ENCODE measurements around the gene LCT. TPM values are rescaled to one million over a fixed set of nuclear protein-coding genes. Genes with fewer than 3 reads are reported as not detected.

LCT gene
- total RNA-seq, 1 experiment from 2014 or later = 0.82 TPM

DNA sequence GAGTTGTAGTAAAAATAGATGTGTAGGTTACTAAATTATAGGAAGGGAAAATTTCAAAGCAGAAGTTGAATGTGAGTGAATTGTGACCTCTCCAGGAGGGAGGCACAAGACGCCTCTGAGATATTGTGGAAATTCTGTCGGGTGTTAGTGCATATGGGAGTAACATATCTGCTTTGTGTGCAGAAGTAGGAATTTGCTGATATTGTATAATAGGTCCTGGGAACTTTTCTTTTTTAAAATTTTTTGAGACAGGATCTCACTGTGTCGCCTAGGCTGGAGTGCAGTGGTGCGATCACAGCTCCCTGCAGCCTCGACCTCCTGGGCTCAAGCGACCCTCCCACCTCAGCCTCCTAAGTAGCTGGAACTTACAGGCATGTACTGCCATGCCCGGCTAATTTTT lies 60.6 kb downstream of the LCT start:
- H3K36me3 Mint-ChIP-seq (ENCODE audit: insufficient read depth, unreplicated experiment) = peaks cover 92% of the 10 kb centered on the region
- Histone ChIP-seq H3K4me3 (ENCODE audit: low read depth, low read length) (no peak overlapping the region), H3K9me3 (no peaks in the 10 kb centered on the region), H3K27me3 (replicated peaks; ENCODE audit: control insufficient read depth, insufficient read depth, low read length) (no peaks in the 10 kb centered on the region), H3K36me3 (ENCODE audit: control insufficient read depth, insufficient read depth, low read length) (peaks cover 8% of the 10 kb centered on the region), H3K4me1 (no peaks in the 10 kb centered on the region)
- ChIA-PET POLR2A (no interaction called here), CTCF (no interaction called here)
- no TSS peak for BruUV-seq (replicated peaks)
- no peaks in the 10 kb centered on the region for H3K27me3 Mint-ChIP-seq (ENCODE audit: insufficient read depth, unreplicated experiment)
- TF ChIP-seq, protein P1, sequence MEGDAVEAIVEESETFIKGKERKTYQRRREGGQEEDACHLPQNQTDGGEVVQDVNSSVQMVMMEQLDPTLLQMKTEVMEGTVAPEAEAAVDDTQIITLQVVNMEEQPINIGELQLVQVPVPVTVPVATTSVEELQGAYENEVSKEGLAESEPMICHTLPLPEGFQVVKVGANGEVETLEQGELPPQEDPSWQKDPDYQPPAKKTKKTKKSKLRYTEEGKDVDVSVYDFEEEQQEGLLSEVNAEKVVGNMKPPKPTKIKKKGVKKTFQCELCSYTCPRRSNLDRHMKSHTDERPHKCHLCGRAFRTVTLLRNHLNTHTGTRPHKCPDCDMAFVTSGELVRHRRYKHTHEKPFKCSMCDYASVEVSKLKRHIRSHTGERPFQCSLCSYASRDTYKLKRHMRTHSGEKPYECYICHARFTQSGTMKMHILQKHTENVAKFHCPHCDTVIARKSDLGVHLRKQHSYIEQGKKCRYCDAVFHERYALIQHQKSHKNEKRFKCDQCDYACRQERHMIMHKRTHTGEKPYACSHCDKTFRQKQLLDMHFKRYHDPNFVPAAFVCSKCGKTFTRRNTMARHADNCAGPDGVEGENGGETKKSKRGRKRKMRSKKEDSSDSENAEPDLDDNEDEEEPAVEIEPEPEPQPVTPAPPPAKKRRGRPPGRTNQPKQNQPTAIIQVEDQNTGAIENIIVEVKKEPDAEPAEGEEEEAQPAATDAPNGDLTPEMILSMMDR (IDR thresholded peaks at IDR 0.05; ENCODE audit: insufficient read depth in 1 of 2, low read depth in 1 of 2, low read length in 1 of 2, severe bottlenecking in 1 of 2, unreplicated experiment in 1 of 2) = no peak
- H3K4me3 Mint-ChIP-seq (ENCODE audit: unreplicated experiment) = no peak overlapping the region
- no peaks in the 10 kb centered on the region for H3K9me3 Mint-ChIP-seq (ENCODE audit: unreplicated experiment)
- intact Hi-C loops (cut with micrococcal nuclease; ENCODE audit: unreplicated experiment) = no loop called here
- H3K27ac Mint-ChIP-seq (ENCODE audit: unreplicated experiment) = no peak overlapping the region
- no peaks in the 10 kb centered on the region for H3K4me1 Mint-ChIP-seq (ENCODE audit: low read depth, unreplicated experiment)
- DNase-seq = no peak

DNA sequence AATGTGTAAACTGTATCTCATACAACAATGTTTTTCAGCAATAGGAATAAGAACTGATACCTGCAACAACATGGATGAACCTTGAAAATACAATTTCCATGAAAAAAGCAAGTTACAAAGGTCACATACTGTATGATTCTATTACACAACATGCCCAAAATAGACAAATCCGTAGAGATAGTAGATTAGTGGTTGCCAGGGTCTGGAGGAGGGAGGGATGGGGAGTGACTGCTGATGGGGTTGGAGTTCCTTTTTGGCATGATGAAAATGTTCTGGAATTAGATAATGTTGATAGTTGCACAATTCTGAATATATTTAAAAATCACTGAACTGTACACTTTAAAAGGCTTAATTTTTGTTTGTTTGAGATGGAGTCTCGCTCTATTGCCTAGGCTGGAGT lies 61.6 kb downstream of the LCT start:
- peaks cover 94% of the 10 kb centered on the region for H3K36me3 Mint-ChIP-seq (ENCODE audit: insufficient read depth, unreplicated experiment)
- CTCF ChIA-PET = no interaction called here

DNA sequence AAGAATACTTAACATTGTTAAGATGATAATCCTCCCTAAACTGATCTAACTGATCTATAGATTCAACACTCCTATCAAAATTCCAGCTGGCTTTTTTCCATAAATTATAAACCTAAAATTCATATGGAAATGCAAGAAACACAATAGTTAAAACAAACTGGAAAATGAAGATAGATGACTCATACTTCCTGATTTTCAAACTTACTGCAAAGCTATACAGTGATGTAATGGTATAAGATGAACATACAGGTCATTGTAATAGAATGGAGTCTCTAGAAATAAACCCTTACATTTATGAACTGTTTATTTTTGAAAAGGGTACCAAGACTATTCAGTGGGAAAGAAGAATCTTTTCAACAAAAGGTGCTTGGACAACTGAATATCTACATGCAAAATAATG lies 63.1 kb downstream of the LCT start:
- TF ChIP-seq, protein P1 (IDR thresholded peaks at IDR 0.05; ENCODE audit: insufficient read depth in 1 of 2, low read depth in 1 of 2, low read length in 1 of 2, severe bottlenecking in 1 of 2, unreplicated experiment in 1 of 2) = no peak
- Histone ChIP-seq H3K9me3 (no peaks in the 10 kb centered on the region), H3K27me3 (replicated peaks; ENCODE audit: control insufficient read depth, insufficient read depth, low read length) (no peaks in the 10 kb centered on the region), H3K4me3 (ENCODE audit: low read depth, low read length) (no peak overlapping the region), H3K4me1 (no peaks in the 10 kb centered on the region), H3K36me3 (ENCODE audit: control insufficient read depth, insufficient read depth, low read length) (peaks cover 9% of the 10 kb centered on the region)
- CTCF ChIA-PET = interaction anchor here (0.6 kb wide), 1 partner anchor 398 kb away, joined by 3 read pairs; no protein-coding TSS in a partner anchor
- Mint-ChIP-seq H3K4me3 (ENCODE audit: unreplicated experiment) (no peak overlapping the region), H3K27ac (ENCODE audit: unreplicated experiment) (no peak overlapping the region), H3K4me1 (ENCODE audit: low read depth, unreplicated experiment) (no peaks in the 10 kb centered on the region), H3K36me3 (ENCODE audit: insufficient read depth, unreplicated experiment) (peaks cover 97% of the 10 kb centered on the region), H3K9me3 (ENCODE audit: unreplicated experiment) (no peaks in the 10 kb centered on the region), H3K27me3 (ENCODE audit: insufficient read depth, unreplicated experiment) (no peaks in the 10 kb centered on the region)
- POLR2A ChIA-PET = no interaction called here
- DNase-seq = no peak
- intact Hi-C loops (cut with micrococcal nuclease; ENCODE audit: unreplicated experiment) = no loop called here
- no TSS peak for BruUV-seq (replicated peaks)

More for the DNA sequence above, 61.6 kb downstream of the LCT start:
- Mint-ChIP-seq H3K27me3 (ENCODE audit: insufficient read depth, unreplicated experiment) (no peaks in the 10 kb centered on the region), H3K4me1 (ENCODE audit: low read depth, unreplicated experiment) (no peaks in the 10 kb centered on the region), H3K27ac (ENCODE audit: unreplicated experiment) (no peak overlapping the region), H3K9me3 (ENCODE audit: unreplicated experiment) (no peaks in the 10 kb centered on the region), H3K4me3 (ENCODE audit: unreplicated experiment) (no peak overlapping the region)
- POLR2A ChIA-PET = no interaction called here
- no peaks in the 10 kb centered on the region for H3K9me3 ChIP-seq
- no peak overlapping the region for H3K4me3 ChIP-seq (ENCODE audit: low read depth, low read length)
- TF ChIP-seq, protein P1 (IDR thresholded peaks at IDR 0.05; ENCODE audit: insufficient read depth in 1 of 2, low read depth in 1 of 2, low read length in 1 of 2, severe bottlenecking in 1 of 2, unreplicated experiment in 1 of 2) = no peak
- intact Hi-C loops (cut with micrococcal nuclease; ENCODE audit: unreplicated experiment) = no loop called here
- no peak for DNase-seq
- H3K4me1 ChIP-seq = no peaks in the 10 kb centered on the region
- no peaks in the 10 kb centered on the region for H3K27me3 ChIP-seq (replicated peaks; ENCODE audit: control insufficient read depth, insufficient read depth, low read length)
- peaks cover 10% of the 10 kb centered on the region for H3K36me3 ChIP-seq (ENCODE audit: control insufficient read depth, insufficient read depth, low read length)
- no TSS peak for BruUV-seq (replicated peaks)
